Subcutaneous abdominal adipose tissue (tissue), 5 donors: ENCODE results near the gene CLEC4G.
A peak's percentile ranks its signal among the peaks of the same experiment; 100 is the strongest.

Experiments
- H3K27ac ChIP-seq: one replicate; pipeline ENCODE4 v1.7.0; 2013; ENCODE audit warnings: low read depth, mild to moderate bottlenecking, inconsistent platforms, low read length, moderate library complexity
- H3K27me3 ChIP-seq, 5 donors: one replicate each; pipeline ENCODE4 v1.7.0; 2013; ENCODE audit warnings: low read length in 5 of 5, inconsistent platforms in 1 of 5; ENCODE audit not compliant: control insufficient read depth in 5 of 5, insufficient read depth in 4 of 5
- H3K36me3 ChIP-seq, 5 donors: one replicate each; pipeline ENCODE4 v1.7.0; 2013; ENCODE audit warnings: low read length in 5 of 5; ENCODE audit not compliant: control insufficient read depth in 5 of 5, insufficient read depth in 5 of 5
- H3K4me1 ChIP-seq, 5 donors: one replicate each; pipeline ENCODE4 v1.7.0; 2013; ENCODE audit warnings: low read length in 5 of 5, mild to moderate bottlenecking in 3 of 5, moderate library complexity in 1 of 5; ENCODE audit not compliant: control insufficient read depth in 5 of 5, insufficient read depth in 5 of 5
- H3K4me3 ChIP-seq, 5 donors: one replicate each; pipeline ENCODE4 v1.7.0; 2013; ENCODE audit warnings: low read length in 5 of 5, low read depth in 1 of 5
- H3K9ac ChIP-seq, 5 donors: one replicate each; pipeline ENCODE4 v1.7.0; 2013; ENCODE audit warnings: low read length in 5 of 5, mild to moderate bottlenecking in 4 of 5, moderate library complexity in 3 of 5
- H3K9me3 ChIP-seq, 5 donors: one replicate each; pipeline ENCODE4 v1.7.0; 2013; ENCODE audit warnings: low read length in 5 of 5; ENCODE audit not compliant: control insufficient read depth in 5 of 5
- donor health status: healthy.
- donor health status: healthy.
- donor health status: healthy.
- donor health status: healthy.
- donor health status: healthy.

The CLEC4G gene

DNA sequence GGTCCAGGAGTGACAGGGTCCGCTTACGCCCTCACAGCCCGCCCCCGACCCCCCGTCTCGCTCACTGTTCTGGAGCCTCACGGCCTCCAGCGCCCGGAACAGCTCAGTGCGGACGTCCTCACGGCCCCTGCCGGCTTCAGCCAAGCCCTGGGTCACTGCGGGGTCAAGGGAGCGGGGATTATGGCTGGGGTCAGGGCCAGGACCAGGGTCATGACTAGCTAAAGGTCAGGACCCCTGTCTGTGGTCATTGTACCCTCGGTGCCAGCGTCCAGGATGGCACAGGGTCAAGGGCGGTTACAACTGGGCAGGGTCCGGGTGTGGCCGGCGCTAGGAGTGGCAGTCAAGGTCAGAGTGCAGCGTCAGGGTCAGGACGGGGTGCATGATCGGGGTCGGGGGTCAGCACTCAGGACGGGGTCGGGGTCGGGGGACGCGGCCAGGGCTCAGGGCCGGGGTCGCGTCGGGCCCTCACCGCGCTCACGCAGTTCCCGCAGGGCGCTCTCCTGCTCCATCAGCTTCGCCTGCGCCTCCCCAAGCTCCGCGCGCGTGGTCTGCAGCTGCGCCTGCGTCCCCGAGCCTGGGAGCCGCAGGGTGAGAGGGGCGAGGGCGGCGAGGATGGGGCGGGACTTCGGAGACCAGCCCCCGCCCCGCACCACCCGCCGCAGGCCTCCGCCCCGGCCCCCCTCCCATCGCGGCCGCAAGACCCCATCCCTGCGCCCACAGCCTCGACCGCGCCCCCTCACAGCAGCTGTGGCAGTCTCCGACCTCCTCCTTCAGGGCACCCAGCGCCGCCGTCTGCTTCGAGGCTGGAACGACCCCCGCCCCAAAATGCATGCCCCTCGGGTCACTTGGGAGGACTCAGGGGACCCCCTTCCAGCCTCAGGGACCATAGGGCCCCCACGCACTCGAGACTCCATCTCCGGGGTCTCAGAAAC, 1.4 kb downstream of the CLEC4G start:
- Histone ChIP-seq H3K9me3 (no peaks in the 10 kb centered on the region), H3K4me1 (peaks cover 0 to 27% (median 6%) of the 10 kb centered on the region in 5 donors), H3K27ac (no peak overlapping the region), H3K9ac (no peak overlapping the region), H3K4me3 (peak overlapping the region in 2 of 5 donors; percentile 7 to 44), H3K36me3 (no peaks in the 10 kb centered on the region), H3K27me3 (peaks cover 26 to 36% (median 29%) of the 10 kb centered on the region in 5 donors)

- H3K9me3 ChIP-seq, result no peaks in the 10 kb centered on the region
- H3K36me3 ChIP-seq, result no peaks in the 10 kb centered on the region
- H3K27me3 ChIP-seq, result peaks cover 26 to 36% (median 29%) of the 10 kb centered on the region in 5 donors
- H3K4me1 ChIP-seq, result peaks cover 0 to 25% (median 6%) of the 10 kb centered on the region in 5 donors
- H3K4me3 ChIP-seq, result peak overlapping the region in 2 of 5 donors; percentile 7 to 44
- H3K9ac ChIP-seq, result no peak overlapping the region
- H3K27ac ChIP-seq, result no peak overlapping the region
Observed at GRCh38 chr19:7729831-7730285, 2.1 kb downstream of the CLEC4G start.

GRCh38 chr19:7729211-7729610, 2.7 kb downstream of the CLEC4G start:
- no peak overlapping the region for H3K27ac ChIP-seq
- H3K9me3 ChIP-seq, result no peaks in the 10 kb centered on the region
- no peak overlapping the region for H3K9ac ChIP-seq
- peaks cover 26 to 38% (median 31%) of the 10 kb centered on the region in 5 donors for H3K27me3 ChIP-seq
- H3K4me3 ChIP-seq, result no peak overlapping the region
- H3K4me1 ChIP-seq, result peaks cover 0 to 20% (median 6%) of the 10 kb centered on the region in 5 donors
- H3K36me3 ChIP-seq, result no peaks in the 10 kb centered on the region

DNA sequence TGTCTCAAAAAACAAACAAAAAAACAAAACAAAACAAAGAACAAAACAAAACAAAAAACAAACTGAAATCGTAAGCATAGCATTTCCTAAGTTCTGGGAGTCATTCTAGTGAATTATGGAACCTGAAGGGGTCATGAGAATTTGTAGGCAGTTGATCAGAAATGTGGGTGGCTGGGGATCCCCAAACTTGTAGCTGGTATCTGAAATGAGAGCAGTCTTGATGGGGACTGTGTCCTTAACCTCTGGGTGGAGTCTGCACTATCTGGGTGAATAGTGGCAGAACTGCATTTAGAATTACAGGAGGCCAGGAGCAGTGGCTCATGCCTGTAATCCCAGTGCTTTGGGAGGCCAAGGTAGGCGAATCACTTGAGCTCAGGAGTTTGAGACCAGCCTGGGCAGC, 6.1 kb downstream of the CLEC4G start:
- peaks cover 17 to 31% (median 25%) of the 10 kb centered on the region in 5 donors for H3K27me3 ChIP-seq
- no peaks in the 10 kb centered on the region for H3K9me3 ChIP-seq
- no peak overlapping the region for H3K27ac ChIP-seq

GRCh38 chr19:7722231-7722651, 9.7 kb downstream of the CLEC4G start:
- H3K27ac ChIP-seq, result no peak overlapping the region
- peaks cover 0 to 4% (median 0%) of the 10 kb centered on the region in 5 donors for H3K9me3 ChIP-seq
- H3K4me3 ChIP-seq, result no peak overlapping the region
- no peaks in the 10 kb centered on the region for H3K36me3 ChIP-seq
- H3K4me1 ChIP-seq, result peaks cover 0 to 8% (median 0%) of the 10 kb centered on the region in 5 donors
- H3K27me3 ChIP-seq, result peaks cover 0 to 15% (median 5%) of the 10 kb centered on the region in 5 donors
- H3K9ac ChIP-seq, result no peak overlapping the region

More for the DNA sequence above, 6.1 kb downstream of the CLEC4G start:
- Histone ChIP-seq H3K36me3 (no peaks in the 10 kb centered on the region), H3K4me1 (peaks cover 0 to 12% (median 6%) of the 10 kb centered on the region in 5 donors), H3K4me3 (no peak overlapping the region), H3K9ac (no peak overlapping the region)

- Histone ChIP-seq H3K36me3 (no peaks in the 10 kb centered on the region), H3K9ac (no peak overlapping the region), H3K9me3 (peaks cover 2 to 11% (median 6%) of the 10 kb centered on the region in 5 donors), H3K4me1 (peaks cover 0 to 8% (median 0%) of the 10 kb centered on the region in 5 donors), H3K4me3 (no peak overlapping the region), H3K27ac (no peak overlapping the region), H3K27me3 (peaks cover 0 to 15% (median 5%) of the 10 kb centered on the region in 5 donors)
Observed at GRCh38 chr19:7720351-7720750, 11.6 kb downstream of the CLEC4G start.

DNA sequence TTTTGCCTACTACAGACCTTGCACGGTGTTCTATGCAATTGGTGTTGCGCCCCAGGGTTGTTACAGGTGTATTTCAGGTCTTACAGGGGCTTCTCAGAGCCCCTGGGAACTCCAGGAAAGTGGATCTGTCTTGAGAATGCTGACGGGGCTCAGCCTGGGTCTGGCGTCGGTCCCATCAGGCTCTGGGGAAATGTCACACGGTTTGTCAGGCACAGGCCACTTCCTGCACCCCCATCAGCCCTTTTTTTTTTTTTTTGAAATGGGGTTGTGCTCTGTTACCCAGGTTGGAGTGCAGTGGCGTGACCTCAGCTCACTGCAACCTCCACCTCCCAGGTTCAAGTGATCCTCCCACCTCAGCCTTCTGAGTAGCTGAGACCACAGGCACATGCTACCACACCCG, 13.2 kb downstream of the CLEC4G start:
- Histone ChIP-seq H3K4me1 (peaks cover 0 to 8% (median 0%) of the 10 kb centered on the region in 5 donors), H3K36me3 (no peaks in the 10 kb centered on the region), H3K9me3 (peaks cover 2 to 11% (median 6%) of the 10 kb centered on the region in 5 donors), H3K4me3 (no peak overlapping the region), H3K27me3 (peaks cover 0 to 12% (median 4%) of the 10 kb centered on the region in 5 donors), H3K9ac (no peak overlapping the region), H3K27ac (no peak overlapping the region)

- peaks cover 2 to 11% (median 6%) of the 10 kb centered on the region in 5 donors for H3K9me3 ChIP-seq
- peaks cover 0 to 3% (median 0%) of the 10 kb centered on the region in 5 donors for H3K27me3 ChIP-seq
- no peaks in the 10 kb centered on the region for H3K36me3 ChIP-seq
- peaks cover 0 to 8% (median 0%) of the 10 kb centered on the region in 5 donors for H3K4me1 ChIP-seq
- H3K9ac ChIP-seq, result no peak overlapping the region
- H3K27ac ChIP-seq, result no peak overlapping the region
- no peak overlapping the region for H3K4me3 ChIP-seq
Observed at GRCh38 chr19:7716762-7717161, 15.1 kb downstream of the CLEC4G start.

DNA sequence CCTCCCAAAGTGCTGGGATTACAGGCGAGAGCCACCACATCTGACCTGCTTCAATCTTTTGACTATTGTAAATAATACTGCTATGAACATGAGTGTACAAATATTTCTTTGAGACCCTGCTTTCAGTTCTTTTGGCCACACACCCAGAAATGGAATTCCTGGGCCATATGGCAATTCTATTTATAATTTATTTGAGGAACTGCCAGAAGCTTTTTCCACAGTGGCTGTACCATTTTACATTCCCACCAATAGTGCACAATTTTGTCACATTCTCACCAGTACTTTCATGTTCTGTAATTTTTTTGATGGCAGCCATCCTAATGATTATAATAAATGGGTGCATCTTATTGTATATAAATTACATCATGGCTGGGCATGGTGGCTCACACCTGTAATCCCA, 16.2 kb downstream of the CLEC4G start:
- Histone ChIP-seq H3K4me1 (peaks cover 0 to 8% (median 0%) of the 10 kb centered on the region in 5 donors), H3K9me3 (peaks cover 2 to 11% (median 6%) of the 10 kb centered on the region in 5 donors), H3K4me3 (no peak overlapping the region), H3K27ac (no peak overlapping the region), H3K27me3 (peaks cover 0 to 3% (median 0%) of the 10 kb centered on the region in 5 donors), H3K36me3 (no peaks in the 10 kb centered on the region), H3K9ac (no peak overlapping the region)

DNA sequence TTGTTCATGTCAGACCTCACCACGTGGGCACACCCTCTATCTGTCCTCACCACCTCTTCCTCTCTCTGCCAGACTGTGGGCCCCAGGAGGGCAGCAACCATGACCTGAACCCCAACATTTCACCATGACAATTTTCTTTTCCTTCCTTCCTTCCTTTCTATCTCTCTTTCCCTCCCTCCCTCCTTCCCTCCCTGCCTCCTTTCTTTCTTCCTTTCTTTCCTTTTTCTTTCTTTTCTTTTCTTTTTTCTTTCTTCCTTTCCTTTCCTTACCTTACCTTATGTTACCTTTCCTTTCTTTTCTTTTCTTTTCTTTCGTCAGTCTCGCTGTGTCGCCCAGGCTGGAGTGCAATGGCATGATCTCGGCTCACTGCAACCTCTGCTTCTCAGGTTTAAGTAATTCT, 21.3 kb downstream of the CLEC4G start:
- no peak overlapping the region for H3K4me3 ChIP-seq
- no peaks in the 10 kb centered on the region for H3K27me3 ChIP-seq
- H3K9me3 ChIP-seq, result no peaks in the 10 kb centered on the region
- H3K36me3 ChIP-seq, result no peaks in the 10 kb centered on the region
- H3K4me1 ChIP-seq, result peaks cover 0 to 20% (median 0%) of the 10 kb centered on the region in 5 donors
- H3K9ac ChIP-seq, result no peak overlapping the region
- H3K27ac ChIP-seq, result no peak overlapping the region
